ENCODE measurements around the gene ACR.

The ACR gene

DNA sequence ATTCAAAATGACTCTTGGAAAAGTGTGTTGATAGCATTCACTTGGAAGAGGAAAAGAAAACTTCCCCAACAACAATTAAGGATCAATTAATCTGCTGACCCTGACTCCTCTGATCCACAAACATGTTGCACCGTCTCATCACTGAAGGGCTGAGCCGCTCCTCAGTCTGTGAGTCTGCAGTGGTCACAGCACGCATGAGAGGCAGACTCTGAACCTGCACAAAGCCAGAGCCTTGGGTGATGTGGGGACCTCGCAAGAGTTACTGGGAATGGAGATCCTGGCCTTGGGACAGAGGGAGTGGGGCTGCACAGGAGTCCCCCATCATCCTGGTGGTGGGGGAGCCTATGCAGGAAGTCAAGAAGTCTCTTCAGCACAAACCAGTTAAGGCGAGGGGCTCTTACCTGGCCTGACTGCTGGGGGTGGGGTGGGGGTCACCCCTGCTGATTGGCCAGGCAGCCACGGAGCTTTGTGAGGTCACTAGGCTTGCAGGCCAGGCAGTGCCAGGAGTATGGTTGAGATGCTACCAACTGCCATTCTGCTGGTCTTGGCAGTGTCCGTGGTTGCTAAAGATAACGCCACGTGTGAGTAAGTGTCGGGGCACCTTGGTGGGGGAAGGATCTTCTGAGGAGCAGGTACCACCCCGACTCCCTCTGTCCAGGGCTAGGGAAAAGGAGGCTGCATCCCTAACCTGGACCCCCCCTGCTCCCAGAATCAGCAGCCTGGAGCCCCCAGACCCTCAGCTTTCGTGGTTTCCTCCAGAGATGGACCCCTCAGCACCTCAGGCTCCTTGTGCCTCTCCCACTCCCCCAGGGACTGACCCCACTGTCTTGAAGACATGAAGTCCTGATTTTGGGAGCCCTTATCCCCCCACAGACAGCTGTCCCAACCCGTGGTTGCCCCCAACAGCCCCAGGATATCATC lies at the start of gene ACR:
Gene ACR, plus strand, starts transcription at position 477 of the 921 bp plus-strand sequence. Its CDS starts 32 bp downstream, at position 509.
- no peak for DNase-seq

DNA sequence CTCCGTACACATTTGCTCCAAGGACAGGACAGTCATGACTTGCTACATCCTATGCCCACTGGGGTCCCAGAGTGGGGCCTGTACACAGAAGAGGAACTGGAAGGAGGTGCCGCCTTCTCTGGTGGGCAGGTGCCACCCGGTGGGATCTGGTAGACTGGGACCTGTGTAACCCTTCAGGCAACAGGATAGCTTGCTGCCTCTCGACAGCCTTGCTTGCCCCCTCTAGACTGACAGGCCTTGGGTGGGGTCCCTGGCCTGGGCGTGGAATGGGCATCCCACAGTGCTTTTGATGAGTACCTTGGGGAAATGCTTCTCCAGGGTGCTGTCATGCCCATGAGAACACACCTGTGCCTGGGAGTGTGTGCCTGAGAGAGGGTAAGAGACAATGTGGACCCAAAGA lies 49.6 kb upstream of the ACR start:
- no peak for DNase-seq

- DNase-seq, result peak; percentile 61
Observed at GRCh38 chr22:50691521-50691920, 46.5 kb upstream of the ACR start.

GRCh38 chr22:50693462-50693861 lies 44.5 kb upstream of the ACR start:
- DNase-seq, result peak; percentile 82

GRCh38 chr22:50694099-50694605 lies 43.9 kb upstream of the ACR start:
- peak; percentile 58 for DNase-seq

GRCh38 chr22:50694766-50695420 lies 43.1 kb upstream of the ACR start:
- DNase-seq, result no peak

- DNase-seq, result no peak
Observed at GRCh38 chr22:50695421-50696250, 42.4 kb upstream of the ACR start.

- no peak for DNase-seq
Observed at GRCh38 chr22:50696251-50696798, 41.7 kb upstream of the ACR start.

DNA sequence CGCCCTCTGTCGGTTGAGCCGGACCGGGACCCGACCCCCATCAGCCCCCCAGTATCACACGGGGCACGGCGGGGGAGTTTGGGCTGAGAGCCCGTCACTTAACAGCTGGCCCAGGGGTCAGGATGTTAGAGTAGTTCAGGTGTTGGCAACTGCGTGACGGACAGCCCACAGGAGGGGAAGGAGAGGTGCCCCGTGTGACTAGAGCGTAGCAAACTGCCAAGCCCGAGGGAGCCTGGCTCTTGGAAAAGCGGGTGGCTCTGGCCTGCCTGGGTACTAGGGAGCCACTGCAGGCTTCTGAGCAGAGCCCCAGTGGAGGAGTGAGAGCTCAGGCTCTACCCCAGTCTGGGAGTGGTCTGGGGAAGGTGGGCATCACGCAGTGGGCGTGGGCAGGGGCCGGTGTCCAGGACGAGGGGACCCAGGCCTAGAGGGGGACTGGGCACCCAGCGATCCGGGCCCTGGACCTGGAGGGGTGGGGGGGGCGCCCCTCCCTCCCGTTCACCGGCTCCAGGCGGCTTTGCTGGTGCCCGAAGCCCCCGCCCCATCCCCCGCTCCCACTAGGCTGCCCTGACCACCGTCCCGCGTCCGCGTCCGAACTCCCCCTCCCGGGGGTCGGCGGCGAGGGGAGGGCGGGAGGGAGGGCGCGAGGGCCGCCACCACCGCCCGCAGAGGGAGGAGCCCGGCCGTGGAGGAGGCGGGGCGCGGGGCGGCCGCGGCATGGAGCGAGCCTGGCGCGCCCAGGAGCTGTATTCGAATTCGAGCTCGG lies 41.0 kb upstream of the ACR start:
- no peak for DNase-seq

DNA sequence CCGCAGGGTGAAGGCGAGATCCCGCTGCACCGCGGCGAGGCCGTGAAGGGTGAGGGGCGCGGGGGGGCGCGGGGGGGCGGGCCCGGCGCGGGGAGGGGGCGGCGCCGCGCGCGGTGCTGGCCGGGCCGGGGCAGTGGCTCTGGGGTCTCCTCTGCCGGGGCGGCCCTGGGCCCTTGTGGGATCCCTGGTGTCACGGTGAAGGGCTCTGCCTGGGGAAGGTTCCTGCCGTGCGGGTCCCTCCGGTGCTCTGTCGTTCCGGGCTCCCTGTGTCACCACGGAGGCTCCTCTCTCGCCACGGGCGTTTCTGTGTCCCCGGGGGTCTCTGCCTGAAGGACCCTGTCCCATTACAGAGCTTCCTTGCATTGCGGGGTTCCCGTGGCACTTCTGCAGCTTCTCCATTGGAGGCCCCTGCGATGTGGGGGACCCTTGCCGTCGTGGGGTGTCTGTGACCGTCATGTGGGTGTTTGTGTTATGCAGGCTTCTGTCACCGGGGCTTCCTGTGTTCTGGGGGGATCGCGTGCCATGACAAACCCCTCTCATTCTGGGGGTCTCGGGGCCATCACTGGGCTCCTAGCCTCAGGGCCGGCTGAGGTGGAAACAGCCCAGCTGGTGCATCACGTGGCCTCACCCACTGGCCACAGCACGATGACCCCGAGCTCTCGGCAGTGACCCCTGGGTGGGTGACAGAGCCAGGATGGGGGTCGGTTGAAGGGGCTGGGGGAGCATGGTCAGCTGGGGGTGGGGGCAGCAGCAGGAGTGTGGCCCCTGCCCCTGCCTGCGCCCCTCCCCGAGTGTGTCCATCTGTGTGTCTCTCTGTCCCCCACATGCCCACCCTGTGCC lies 40.1 kb upstream of the ACR start:
- no peak for DNase-seq

DNA sequence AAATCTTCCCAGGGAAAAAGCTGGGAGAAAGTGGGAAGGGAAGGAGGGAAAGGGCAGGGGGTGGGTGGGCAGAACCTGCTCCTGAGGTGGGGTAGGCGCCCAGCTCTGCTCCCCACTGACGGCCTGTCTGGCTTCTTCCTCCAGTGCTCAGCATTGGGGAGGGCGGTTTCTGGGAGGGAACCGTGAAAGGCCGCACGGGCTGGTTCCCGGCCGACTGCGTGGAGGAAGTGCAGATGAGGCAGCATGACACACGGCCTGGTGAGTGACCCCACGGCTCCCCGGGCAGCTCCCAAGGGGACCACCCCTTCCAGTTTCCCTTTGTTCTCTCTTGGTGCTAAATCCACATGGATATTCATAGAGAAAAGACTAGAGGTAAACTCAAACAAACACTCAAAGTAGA lies 39.5 kb upstream of the ACR start:
- peak; percentile 39 for DNase-seq

- DNase-seq, result no peak
Observed at GRCh38 chr22:50699001-50699755, 38.8 kb upstream of the ACR start.

GRCh38 chr22:50699756-50700386 lies 38.1 kb upstream of the ACR start:
- no peak for DNase-seq

DNA sequence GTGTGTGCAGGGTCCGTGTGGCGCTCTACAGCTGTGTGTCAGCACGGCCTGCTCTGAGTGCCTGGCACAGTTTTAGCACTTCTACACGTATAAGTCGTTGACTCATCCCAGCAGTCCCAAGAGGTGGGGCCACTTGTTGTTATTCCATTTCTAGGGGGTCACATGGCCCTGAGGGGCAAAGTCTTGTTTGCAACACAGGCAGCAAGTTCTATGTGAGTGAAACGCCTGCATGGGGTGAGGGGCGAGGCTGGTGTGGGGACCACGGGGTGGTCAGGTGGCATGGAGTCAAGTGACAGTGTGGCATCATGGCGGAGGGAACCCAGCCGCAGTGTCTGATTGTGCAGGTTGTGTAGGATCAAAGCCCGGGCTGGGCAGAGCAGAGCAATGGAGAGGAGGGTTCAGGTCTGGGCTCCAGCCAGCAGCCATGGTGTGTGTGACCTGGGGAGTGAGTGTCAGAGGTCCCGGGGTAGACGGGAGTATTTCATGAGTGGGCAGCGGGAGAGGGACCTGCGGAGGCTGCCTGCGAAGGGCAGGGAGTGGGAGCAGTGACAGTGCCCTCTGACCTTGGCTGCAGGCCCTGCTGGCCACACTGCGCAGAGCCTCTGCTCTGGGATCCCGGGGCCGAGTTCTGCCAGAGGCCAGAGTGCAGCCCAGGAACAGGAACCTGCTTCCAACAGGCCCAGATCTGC lies 37.5 kb upstream of the ACR start:
- DNase-seq, result no peak

GRCh38 chr22:50701076-50701419 lies 37.0 kb upstream of the ACR start:
- DNase-seq, result no peak

GRCh38 chr22:50701428-50702154 lies 36.4 kb upstream of the ACR start:
- DNase-seq, result no peak

GRCh38 chr22:50702261-50702671 lies 35.7 kb upstream of the ACR start:
- no peak for DNase-seq

All from MV-4-11 (cell line).